Keratinocyte (primary cell): ENCODE measurements around the gene HNRNPH1. TPM values are rescaled to one million over a fixed set of nuclear protein-coding genes. Genes with fewer than 3 reads are reported as not detected.

Source experiments
- DNase-seq: peaks from one replicate; pipeline ENCODE4 v3.0.0-alpha.2; 2011; ENCODE audit warnings: low read depth, missing footprints, low spot score
- FAIRE-seq: peaks from 2 replicates; lab custom pipeline; 2011; peaks lifted over from hg19 to GRCh38; lab: Jason Lieb, UNC
- H2AFZ ChIP-seq: 2 replicates; pipeline ENCODE4 v1.6.0; 2012; ENCODE audit warnings: low read length, control low read depth, inconsistent platforms; ENCODE audit not compliant: control insufficient read depth
- H3K27ac ChIP-seq: 2 replicates; pipeline ENCODE4 v1.5.1; 2011; ENCODE audit warnings: low read length; ENCODE audit not compliant: control insufficient read depth, insufficient read depth
- H3K27me3 ChIP-seq: 3 replicates; pipeline ENCODE4 v1.6.0; 2011; ENCODE audit warnings: low read length; ENCODE audit not compliant: control insufficient read depth, insufficient read depth; ENCODE audit errors: extremely low read depth
- H3K36me3 ChIP-seq, 2 experiments: 2 replicates in 1 of 2; 3 replicates in 1 of 2; pipeline ENCODE4 v1.5.1; 2011; ENCODE audit warnings: low read length in 2 of 2, mild to moderate bottlenecking in 1 of 2; ENCODE audit not compliant: control insufficient read depth in 2 of 2, insufficient read depth in 2 of 2; ENCODE audit errors: extremely low read depth in 1 of 2
- H3K4me1 ChIP-seq: 3 replicates; pipeline ENCODE4 v1.5.1; 2011; ENCODE audit warnings: low read length; ENCODE audit not compliant: control insufficient read depth, insufficient read depth; ENCODE audit errors: extremely low read depth
- H3K4me2 ChIP-seq: 3 replicates; pipeline ENCODE4 v1.6.0; 2011; ENCODE audit warnings: low read depth, low read length; ENCODE audit not compliant: control insufficient read depth, insufficient read depth; ENCODE audit errors: extremely low read depth
- H3K4me3 ChIP-seq, 3 experiments: fragments of 200-600 bp in 1 of 3; sonication (generic) in 1 of 3; 2 replicates in 2 of 3; 3 replicates in 1 of 3; pipeline ENCODE4 v1.5.1; 2011 to 2016; ENCODE audit warnings: low read length in 3 of 3, mild to moderate bottlenecking in 3 of 3, control low read depth in 2 of 3, inconsistent platforms in 1 of 3, low read depth in 1 of 3, mixed read lengths in 1 of 3, mixed run types in 1 of 3, moderate library complexity in 1 of 3; ENCODE audit not compliant: control insufficient read depth in 2 of 3, insufficient read depth in 2 of 3; ENCODE audit errors: extremely low read depth in 1 of 3
- H3K79me2 ChIP-seq: 2 replicates; pipeline ENCODE4 v1.6.0; 2012; ENCODE audit warnings: low read length; ENCODE audit not compliant: control insufficient read depth, insufficient read depth
- H3K9ac ChIP-seq: 3 replicates; pipeline ENCODE4 v1.6.0; 2011; ENCODE audit warnings: low read length; ENCODE audit not compliant: control insufficient read depth, insufficient read depth; ENCODE audit errors: extremely low read depth
- H3K9me1 ChIP-seq: 3 replicates; pipeline ENCODE4 v1.6.0; 2011; ENCODE audit warnings: low read length; ENCODE audit not compliant: control insufficient read depth, insufficient read depth; ENCODE audit errors: extremely low read depth
- H3K9me3 ChIP-seq: 2 replicates; pipeline ENCODE4 v1.5.1; 2012; ENCODE audit warnings: low read depth, low read length; ENCODE audit not compliant: control insufficient read depth
- H4K20me1 ChIP-seq: 3 replicates; pipeline ENCODE4 v1.6.0; 2011; ENCODE audit warnings: low read length; ENCODE audit not compliant: control insufficient read depth, insufficient read depth; ENCODE audit errors: extremely low read depth
- CTCF ChIP-seq, 3 experiments: IDR thresholded peaks in 1 of 3; conservative IDR thresholded peaks in 1 of 3; optimal IDR thresholded peaks in 1 of 3; 2 replicates in 2 of 3; 3 replicates in 1 of 3; pipeline versions ENCODE3 to v1.5.1; 2011; ENCODE audit warnings: low read length in 3 of 3, mild to moderate bottlenecking in 3 of 3, moderate library complexity in 2 of 3, control low read depth in 1 of 3, inconsistent platforms in 1 of 3; ENCODE audit not compliant: insufficient read depth in 2 of 3; ENCODE audit errors: extremely low read depth in 1 of 3
- EZH2 ChIP-seq: IDR thresholded peaks from one replicate; pipeline ENCODE4 v1.6.1; 2012; ENCODE audit warnings: inconsistent platforms, mild to moderate bottlenecking, low read length, moderate library complexity
- dilution Hi-C: fragments of 300-500 bp; cut with MboI; formaldehyde crosslinking; loops from one replicate; pipeline ENCODE4 v1.7.0; 2020; ENCODE audit warnings: low sequenced_read_pairs; ENCODE audit not compliant: extremely low pct_ligation_motif_present
- polyA plus RNA-seq, 5 experiments: library from polyadenylated mRNA; depleted of rRNA in 3 of 5; stranded (reverse) in 3 of 5; stranded (forward) in 1 of 5; unstranded in 1 of 5; fragments of >200 nt; gene quantifications; 1 replicate in 1 of 5; 2 replicates in 3 of 5; 3 replicates in 1 of 5; pipeline versions ENCODE4 v1.2.1 to v1.2.3, GENCODE V29; 2011 to 2012; ENCODE audit warnings: missing spikeins in 2 of 5, low read depth in 1 of 5, low replicate concordance in 1 of 5

HNRNPH1 gene
- polyA plus RNA-seq, 1 donor (not counting 4 experiments of a cell fraction or from before 2014, with no cell fraction given), result 431 TPM

- no peaks in the 10 kb centered on the region for H3K27me3 ChIP-seq
- H3K9me1 ChIP-seq, result no peaks in the 10 kb centered on the region
- H3K9me3 ChIP-seq, result no peaks in the 10 kb centered on the region
- no peaks in the 10 kb centered on the region for H3K79me2 ChIP-seq
- H3K27ac ChIP-seq, result no peak overlapping the region
- no peak overlapping the region for H3K4me2 ChIP-seq
- no peak overlapping the region for H2AFZ ChIP-seq
- no peak for TF ChIP-seq CTCF (optimal IDR thresholded peaks at IDR 0.05 in 1 of 3, IDR thresholded peaks at IDR 0.05 in 1 of 3, conservative IDR thresholded peaks at IDR 0.05 in 1 of 3; ENCODE audit: extremely low read depth in 1 of 3, insufficient read depth in 2 of 3, low read length in 3 of 3)
- no peak for TF ChIP-seq EZH2
- FAIRE-seq (no peak), DNase-seq (no peak)
- H4K20me1 ChIP-seq, result no peaks in the 10 kb centered on the region
- no peaks in the 10 kb centered on the region for H3K4me1 ChIP-seq
- H3K9ac ChIP-seq, result no peak overlapping the region
- peaks cover 15 to 22% of the 10 kb centered on the region in 2 experiments for H3K36me3 ChIP-seq
- dilution Hi-C loops, result no loop called here
- no peak overlapping the region for H3K4me3 ChIP-seq
Observed at GRCh38 chr5:179588166-179588565, 35.3 kb downstream of the HNRNPH1 start.

GRCh38 chr5:179585941-179586401 lies 37.5 kb downstream of the HNRNPH1 start:
- TF ChIP-seq EZH2, result no peak
- no peak for TF ChIP-seq CTCF (optimal IDR thresholded peaks at IDR 0.05 in 1 of 3, IDR thresholded peaks at IDR 0.05 in 1 of 3, conservative IDR thresholded peaks at IDR 0.05 in 1 of 3; ENCODE audit: extremely low read depth in 1 of 3, insufficient read depth in 2 of 3, low read length in 3 of 3)
- Histone ChIP-seq H2AFZ (no peak overlapping the region), H3K9me1 (no peaks in the 10 kb centered on the region), H3K27me3 (no peaks in the 10 kb centered on the region), H3K9me3 (no peaks in the 10 kb centered on the region), H4K20me1 (no peaks in the 10 kb centered on the region), H3K4me2 (no peak overlapping the region), H3K9ac (no peak overlapping the region), H3K27ac (no peak overlapping the region), H3K36me3 (peaks cover 18 to 23% of the 10 kb centered on the region in 2 experiments), H3K4me3 (no peak overlapping the region), H3K79me2 (no peaks in the 10 kb centered on the region), H3K4me1 (no peaks in the 10 kb centered on the region)
- dilution Hi-C loops, result no loop called here
- DNase-seq (no peak), FAIRE-seq (no peak)
